ENCODE data around the gene BTBD9.

BTBD9 gene

GRCh38 chr6:38413102-38413800 is 226.5 kb downstream of the BTBD9 start:
- ATAC-seq: no peak
- no peak for TF ChIP-seq TCF4 (CRISPR knock-in tag; IDR thresholded peaks at IDR 0.05; ENCODE audit: borderline replicate concordance)
- no peak for TF ChIP-seq PPARA (CRISPR knock-in tag; IDR thresholded peaks at IDR 0.05; ENCODE audit: borderline replicate concordance)
- no peak for TF ChIP-seq ARNTL (CRISPR knock-in tag; IDR thresholded peaks at IDR 0.05; ENCODE audit: borderline replicate concordance, low read depth)
- TF ChIP-seq, protein P1, sequence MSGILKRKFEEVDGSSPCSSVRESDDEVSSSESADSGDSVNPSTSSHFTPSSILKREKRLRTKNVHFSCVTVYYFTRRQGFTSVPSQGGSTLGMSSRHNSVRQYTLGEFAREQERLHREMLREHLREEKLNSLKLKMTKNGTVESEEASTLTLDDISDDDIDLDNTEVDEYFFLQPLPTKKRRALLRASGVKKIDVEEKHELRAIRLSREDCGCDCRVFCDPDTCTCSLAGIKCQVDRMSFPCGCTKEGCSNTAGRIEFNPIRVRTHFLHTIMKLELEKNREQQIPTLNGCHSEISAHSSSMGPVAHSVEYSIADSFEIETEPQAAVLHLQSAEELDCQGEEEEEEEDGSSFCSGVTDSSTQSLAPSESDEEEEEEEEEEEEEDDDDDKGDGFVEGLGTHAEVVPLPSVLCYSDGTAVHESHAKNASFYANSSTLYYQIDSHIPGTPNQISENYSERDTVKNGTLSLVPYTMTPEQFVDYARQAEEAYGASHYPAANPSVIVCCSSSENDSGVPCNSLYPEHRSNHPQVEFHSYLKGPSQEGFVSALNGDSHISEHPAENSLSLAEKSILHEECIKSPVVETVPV (CRISPR knock-in tag; IDR thresholded peaks at IDR 0.05): no peak
- TF ChIP-seq ZC3H10 (CRISPR knock-in tag; IDR thresholded peaks at IDR 0.05): no peak
- TF ChIP-seq ZNF70 (CRISPR knock-in tag; IDR thresholded peaks at IDR 0.05): no peak
- TF ChIP-seq ZNF8 (CRISPR knock-in tag; IDR thresholded peaks at IDR 0.05): no peak
- no peak for TF ChIP-seq SNAI2 (CRISPR knock-in tag; IDR thresholded peaks at IDR 0.05)

DNA sequence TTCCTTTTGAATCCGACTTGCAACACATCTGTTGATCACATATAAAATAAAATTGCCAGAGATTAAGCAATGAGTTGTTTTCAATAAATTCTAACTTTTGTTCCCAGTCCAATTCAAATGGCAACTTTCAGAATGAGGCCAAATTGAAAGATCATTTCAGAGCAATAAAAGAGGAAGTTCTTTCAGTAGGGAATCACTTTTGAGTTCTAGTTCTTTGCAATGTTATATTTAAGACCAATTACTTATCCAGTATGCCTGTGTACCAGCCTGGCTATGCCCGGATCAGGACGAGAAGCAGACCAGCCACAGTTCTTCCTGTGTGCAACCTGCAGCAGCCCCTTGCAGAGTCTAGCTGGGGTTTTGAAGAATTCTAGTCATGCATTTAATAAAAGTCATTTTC is 232.5 kb downstream of the BTBD9 start:
- TF ChIP-seq CSDC2 (CRISPR knock-in tag; IDR thresholded peaks at IDR 0.05): no peak
- no peak for TF ChIP-seq OSR1 (CRISPR knock-in tag; IDR thresholded peaks at IDR 0.05)
- TF ChIP-seq, protein P2, sequence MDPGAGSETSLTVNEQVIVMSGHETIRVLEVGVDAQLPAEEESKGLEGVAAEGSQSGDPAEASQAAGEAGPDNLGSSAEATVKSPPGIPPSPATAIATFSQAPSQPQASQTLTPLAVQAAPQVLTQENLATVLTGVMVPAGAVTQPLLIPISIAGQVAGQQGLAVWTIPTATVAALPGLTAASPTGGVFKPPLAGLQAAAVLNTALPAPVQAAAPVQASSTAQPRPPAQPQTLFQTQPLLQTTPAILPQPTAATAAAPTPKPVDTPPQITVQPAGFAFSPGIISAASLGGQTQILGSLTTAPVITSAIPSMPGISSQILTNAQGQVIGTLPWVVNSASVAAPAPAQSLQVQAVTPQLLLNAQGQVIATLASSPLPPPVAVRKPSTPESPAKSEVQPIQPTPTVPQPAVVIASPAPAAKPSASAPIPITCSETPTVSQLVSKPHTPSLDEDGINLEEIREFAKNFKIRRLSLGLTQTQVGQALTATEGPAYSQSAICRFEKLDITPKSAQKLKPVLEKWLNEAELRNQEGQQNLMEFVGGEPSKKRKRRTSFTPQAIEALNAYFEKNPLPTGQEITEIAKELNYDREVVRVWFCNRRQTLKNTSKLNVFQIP (CRISPR knock-in tag; IDR thresholded peaks at IDR 0.05; ENCODE audit: borderline replicate concordance, low read depth): no peak
- no peak for TF ChIP-seq PATZ1 (CRISPR knock-in tag; IDR thresholded peaks at IDR 0.05; ENCODE audit: borderline replicate concordance)
- TF ChIP-seq TOX (CRISPR knock-in tag; IDR thresholded peaks at IDR 0.05; ENCODE audit: borderline replicate concordance): no peak
- no peak for TF ChIP-seq ISL1 (CRISPR knock-in tag; IDR thresholded peaks at IDR 0.05)
- no peak for TF ChIP-seq GLIS3 (CRISPR knock-in tag; IDR thresholded peaks at IDR 0.05)
- no peak for TF ChIP-seq ZFP3 (CRISPR knock-in tag; IDR thresholded peaks at IDR 0.05)
- TF ChIP-seq ZNF565 (CRISPR knock-in tag; conservative IDR thresholded peaks at IDR 0.05; ENCODE audit: low read depth): no peak
- TF ChIP-seq ZC3H10 (CRISPR knock-in tag; IDR thresholded peaks at IDR 0.05): no peak
- TF ChIP-seq ARNTL (CRISPR knock-in tag; IDR thresholded peaks at IDR 0.05; ENCODE audit: borderline replicate concordance, low read depth): no peak
- TF ChIP-seq ZNF8 (CRISPR knock-in tag; IDR thresholded peaks at IDR 0.05): no peak
- TF ChIP-seq, protein P1 (CRISPR knock-in tag; IDR thresholded peaks at IDR 0.05): no peak
- no peak for TF ChIP-seq SNAI2 (CRISPR knock-in tag; IDR thresholded peaks at IDR 0.05)
- TF ChIP-seq RARB (CRISPR knock-in tag; IDR thresholded peaks at IDR 0.05): no peak
- no peak for TF ChIP-seq BACH2 (CRISPR knock-in tag; IDR thresholded peaks at IDR 0.05; ENCODE audit: borderline replicate concordance)
- no peak for ATAC-seq

GRCh38 chr6:38406096-38406495 is 233.6 kb downstream of the BTBD9 start:
- ATAC-seq: no peak
- TF ChIP-seq ZFP3 (CRISPR knock-in tag; IDR thresholded peaks at IDR 0.05): no peak
- TF ChIP-seq ZNF8 (CRISPR knock-in tag; IDR thresholded peaks at IDR 0.05): no peak
- TF ChIP-seq PPARA (CRISPR knock-in tag; IDR thresholded peaks at IDR 0.05; ENCODE audit: borderline replicate concordance): no peak
- no peak for TF ChIP-seq OSR1 (CRISPR knock-in tag; IDR thresholded peaks at IDR 0.05)
- no peak for TF ChIP-seq ZNF70 (CRISPR knock-in tag; IDR thresholded peaks at IDR 0.05)
- no peak for TF ChIP-seq ARNTL (CRISPR knock-in tag; IDR thresholded peaks at IDR 0.05; ENCODE audit: borderline replicate concordance, low read depth)
- TF ChIP-seq, protein P3, sequence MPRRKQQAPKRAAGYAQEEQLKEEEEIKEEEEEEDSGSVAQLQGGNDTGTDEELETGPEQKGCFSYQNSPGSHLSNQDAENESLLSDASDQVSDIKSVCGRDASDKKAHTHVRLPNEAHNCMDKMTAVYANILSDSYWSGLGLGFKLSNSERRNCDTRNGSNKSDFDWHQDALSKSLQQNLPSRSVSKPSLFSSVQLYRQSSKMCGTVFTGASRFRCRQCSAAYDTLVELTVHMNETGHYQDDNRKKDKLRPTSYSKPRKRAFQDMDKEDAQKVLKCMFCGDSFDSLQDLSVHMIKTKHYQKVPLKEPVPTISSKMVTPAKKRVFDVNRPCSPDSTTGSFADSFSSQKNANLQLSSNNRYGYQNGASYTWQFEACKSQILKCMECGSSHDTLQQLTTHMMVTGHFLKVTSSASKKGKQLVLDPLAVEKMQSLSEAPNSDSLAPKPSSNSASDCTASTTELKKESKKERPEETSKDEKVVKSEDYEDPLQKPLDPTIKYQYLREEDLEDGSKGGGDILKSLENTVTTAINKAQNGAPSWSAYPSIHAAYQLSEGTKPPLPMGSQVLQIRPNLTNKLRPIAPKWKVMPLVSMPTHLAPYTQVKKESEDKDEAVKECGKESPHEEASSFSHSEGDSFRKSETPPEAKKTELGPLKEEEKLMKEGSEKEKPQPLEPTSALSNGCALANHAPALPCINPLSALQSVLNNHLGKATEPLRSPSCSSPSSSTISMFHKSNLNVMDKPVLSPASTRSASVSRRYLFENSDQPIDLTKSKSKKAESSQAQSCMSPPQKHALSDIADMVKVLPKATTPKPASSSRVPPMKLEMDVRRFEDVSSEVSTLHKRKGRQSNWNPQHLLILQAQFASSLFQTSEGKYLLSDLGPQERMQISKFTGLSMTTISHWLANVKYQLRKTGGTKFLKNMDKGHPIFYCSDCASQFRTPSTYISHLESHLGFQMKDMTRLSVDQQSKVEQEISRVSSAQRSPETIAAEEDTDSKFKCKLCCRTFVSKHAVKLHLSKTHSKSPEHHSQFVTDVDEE (CRISPR knock-in tag; IDR thresholded peaks at IDR 0.05): no peak
- TF ChIP-seq ISL1 (CRISPR knock-in tag; IDR thresholded peaks at IDR 0.05): no peak
- no peak for TF ChIP-seq TCF4 (CRISPR knock-in tag; IDR thresholded peaks at IDR 0.05; ENCODE audit: borderline replicate concordance)
- no peak for TF ChIP-seq ZFP30 (CRISPR knock-in tag; IDR thresholded peaks at IDR 0.05)
- TF ChIP-seq CSDC2 (CRISPR knock-in tag; IDR thresholded peaks at IDR 0.05): no peak
- TF ChIP-seq, protein P1 (CRISPR knock-in tag; IDR thresholded peaks at IDR 0.05): no peak
- TF ChIP-seq GLIS3 (CRISPR knock-in tag; IDR thresholded peaks at IDR 0.05): no peak
- TF ChIP-seq ZNF565 (CRISPR knock-in tag; conservative IDR thresholded peaks at IDR 0.05; ENCODE audit: low read depth): no peak
- TF ChIP-seq, protein P2 (CRISPR knock-in tag; IDR thresholded peaks at IDR 0.05; ENCODE audit: borderline replicate concordance, low read depth): no peak
- no peak for TF ChIP-seq TOX (CRISPR knock-in tag; IDR thresholded peaks at IDR 0.05; ENCODE audit: borderline replicate concordance)
- no peak for TF ChIP-seq BACH2 (CRISPR knock-in tag; IDR thresholded peaks at IDR 0.05; ENCODE audit: borderline replicate concordance)
